Liver (tissue), 9 donors: ENCODE measurements around the gene FAM229B. TPM values are rescaled to one million over a fixed set of nuclear protein-coding genes. Genes with fewer than 3 reads are reported as not detected.

Source experiments
- DNase-seq: peaks from one replicate; pipeline ENCODE4 v3.0.0-alpha.2; 2017; ENCODE audit warnings: low spot score
- H3K27ac ChIP-seq, 2 donors: one replicate each; pipeline ENCODE4 v1.7.0; 2013; ENCODE audit warnings: inconsistent platforms in 2 of 2, low read length in 2 of 2, control low read depth in 1 of 2, low read depth in 1 of 2, mild to moderate bottlenecking in 1 of 2
- H3K27me3 ChIP-seq, 4 donors: one replicate each; pipeline versions ENCODE4 v1.6.1 to v1.7.0; 2013; ENCODE audit warnings: low read length in 3 of 4, inconsistent platforms in 1 of 4, mild to moderate bottlenecking in 1 of 4, moderate library complexity in 1 of 4; ENCODE audit not compliant: control insufficient read depth in 4 of 4, insufficient read depth in 4 of 4
- H3K36me3 ChIP-seq, 4 donors: one replicate each; pipeline versions ENCODE4 v1.6.1 to v1.7.0; 2013; ENCODE audit warnings: low read length in 3 of 4, mild to moderate bottlenecking in 3 of 4, low read depth in 1 of 4, moderate library complexity in 1 of 4; ENCODE audit not compliant: control insufficient read depth in 4 of 4, insufficient read depth in 3 of 4
- H3K4me1 ChIP-seq, 4 donors: one replicate each; pipeline versions ENCODE4 v1.6.1 to v1.7.0; 2013; ENCODE audit warnings: low read length in 3 of 4, mild to moderate bottlenecking in 3 of 4, moderate library complexity in 1 of 4; ENCODE audit not compliant: control insufficient read depth in 4 of 4, insufficient read depth in 4 of 4
- H3K4me3 ChIP-seq, 3 donors: one replicate each; pipeline versions ENCODE4 v1.6.1 to v1.7.0; 2013; ENCODE audit warnings: low read length in 3 of 3, control low read depth in 1 of 3, low read depth in 1 of 3, mild to moderate bottlenecking in 1 of 3
- H3K9ac ChIP-seq, 2 donors: one replicate each; pipeline ENCODE4 v1.7.0; 2013; ENCODE audit warnings: low read length in 2 of 2, mild to moderate bottlenecking in 2 of 2, moderate library complexity in 2 of 2, control low read depth in 1 of 2, low read depth in 1 of 2
- H3K9me3 ChIP-seq, 4 donors: one replicate each; pipeline versions ENCODE4 v1.6.1 to v1.7.0; 2013; ENCODE audit warnings: low read length in 3 of 4; ENCODE audit not compliant: control insufficient read depth in 4 of 4
- ATF3 ChIP-seq: IDR thresholded peaks from 2 replicates; pipeline ENCODE4 v1.6.1; 2016; ENCODE audit warnings: antibody characterized with exemption
- EGR1 ChIP-seq, 2 donors: IDR thresholded peaks; 2 replicates each; pipeline ENCODE4 v1.6.1; 2016 to 2018; ENCODE audit warnings: antibody characterized with exemption in 2 of 2, low read depth in 2 of 2
- FOXA1 ChIP-seq: IDR thresholded peaks from 2 replicates; pipeline ENCODE4 v1.6.1; 2016; ENCODE audit warnings: antibody characterized with exemption
- FOXA2 ChIP-seq: IDR thresholded peaks from 2 replicates; pipeline ENCODE4 v1.6.1; 2016; ENCODE audit warnings: antibody characterized with exemption
- GABPA ChIP-seq, 2 donors: IDR thresholded peaks in 1 of 2; conservative IDR thresholded peaks in 1 of 2; 2 replicates each; pipeline ENCODE4 v1.6.1; 2016; ENCODE audit warnings: antibody characterized with exemption in 2 of 2, mild to moderate bottlenecking in 1 of 2, moderate library complexity in 1 of 2
- HNF4A ChIP-seq, 2 donors: conservative IDR thresholded peaks; 2 replicates each; pipeline ENCODE4 v1.6.1; 2016; ENCODE audit warnings: antibody characterized with exemption in 2 of 2, mild to moderate bottlenecking in 2 of 2
- HNF4G ChIP-seq: IDR thresholded peaks from 2 replicates; pipeline ENCODE4 v1.6.1; 2016; ENCODE audit warnings: antibody characterized with exemption
- JUND ChIP-seq, 2 donors: IDR thresholded peaks; 2 replicates each; pipeline ENCODE4 v1.6.1; 2016; ENCODE audit warnings: antibody characterized with exemption in 2 of 2
- MAX ChIP-seq: IDR thresholded peaks from 2 replicates; pipeline ENCODE4 v1.6.1; 2016; ENCODE audit warnings: antibody characterized with exemption
- NR2F2 ChIP-seq: IDR thresholded peaks from 2 replicates; pipeline ENCODE4 v1.6.1; 2016; ENCODE audit warnings: antibody characterized with exemption
- RAD21 ChIP-seq, 2 donors: IDR thresholded peaks; 2 replicates each; pipeline ENCODE4 v1.6.1; 2016; ENCODE audit warnings: antibody characterized with exemption in 2 of 2, mild to moderate bottlenecking in 2 of 2
- REST ChIP-seq: IDR thresholded peaks from 2 replicates; pipeline ENCODE4 v1.6.1; 2016; ENCODE audit warnings: antibody characterized with exemption, mild to moderate bottlenecking
- RXRA ChIP-seq, 2 donors: IDR thresholded peaks; 2 replicates each; pipeline ENCODE4 v1.6.1; 2017 to 2018; ENCODE audit warnings: antibody characterized with exemption in 2 of 2, mild to moderate bottlenecking in 1 of 2
- SP1 ChIP-seq: IDR thresholded peaks from 2 replicates; pipeline ENCODE4 v1.6.1; 2018; ENCODE audit warnings: antibody characterized with exemption, mild to moderate bottlenecking
- TAF1 ChIP-seq: conservative IDR thresholded peaks from 2 replicates; pipeline ENCODE4 v1.6.1; 2016; ENCODE audit warnings: antibody characterized with exemption, mild to moderate bottlenecking
- YY1 ChIP-seq: IDR thresholded peaks from 2 replicates; pipeline ENCODE4 v1.6.1; 2016; ENCODE audit warnings: antibody characterized with exemption, mild to moderate bottlenecking
- WGBS: extraction: QIAGEN DNeasy Blood & Tissue Kit; methylation state at CpG from one replicate; pipeline ENCODE4 v1.1.7; 2013; 5-methylcytosine and 5-hydroxymethylcytosine counted together
- polyA plus RNA-seq, 2 donors: library from polyadenylated mRNA; stranded (reverse) in 1 of 2; unstranded in 1 of 2; fragments of 200-250 nt in 1 of 2; fragments of >200 nt in 1 of 2; fragmentation: Nextera tagmentation in 1 of 2; extraction: Ambion mirVana in 1 of 2; gene quantifications; one replicate each; pipeline versions ENCODE4 v1.2.1 to v1.2.3, GENCODE V29; 2013 to 2015
- total RNA-seq, 2 donors: library from RNA; depleted of rRNA; stranded (reverse); fragments of >200 nt; gene quantifications; one replicate each; pipeline ENCODE4 v1.2.3, GENCODE V29; 2014
- TF ChIP-seq, protein P1 (sequence below): fragments of 150-350 bp; IDR thresholded peaks from 2 replicates; pipeline ENCODE4 v1.5.1; 2017; ENCODE audit warnings: improper control_type of control experiment, low read depth, low read length; ENCODE audit not compliant: missing input control
- donor health status: healthy.
- donor health status: healthy.
- donor health status: healthy.
- donor health status: healthy.
- donor health status: healthy.

The FAM229B gene
- total and polyA plus RNA-seq, 4 donors, result 1.8 to 13.8 (median 7.1) TPM

GRCh38 chr6:112113918-112114317 is 26.5 kb downstream of the FAM229B start:
- Histone ChIP-seq H3K9me3 (no peaks in the 10 kb centered on the region), H3K36me3 (peaks cover 0 to 5% (median 0%) of the 10 kb centered on the region in 4 donors), H3K27ac (no peak overlapping the region), H3K9ac (no peak overlapping the region), H3K4me3 (no peak overlapping the region), H3K27me3 (no peaks in the 10 kb centered on the region), H3K4me1 (peaks cover 0 to 44% (median 26%) of the 10 kb centered on the region in 4 donors)
- no peak for DNase-seq
- no peak for TF ChIP-seq TAF1
- TF ChIP-seq SP1, result no peak
- TF ChIP-seq, protein P1, sequence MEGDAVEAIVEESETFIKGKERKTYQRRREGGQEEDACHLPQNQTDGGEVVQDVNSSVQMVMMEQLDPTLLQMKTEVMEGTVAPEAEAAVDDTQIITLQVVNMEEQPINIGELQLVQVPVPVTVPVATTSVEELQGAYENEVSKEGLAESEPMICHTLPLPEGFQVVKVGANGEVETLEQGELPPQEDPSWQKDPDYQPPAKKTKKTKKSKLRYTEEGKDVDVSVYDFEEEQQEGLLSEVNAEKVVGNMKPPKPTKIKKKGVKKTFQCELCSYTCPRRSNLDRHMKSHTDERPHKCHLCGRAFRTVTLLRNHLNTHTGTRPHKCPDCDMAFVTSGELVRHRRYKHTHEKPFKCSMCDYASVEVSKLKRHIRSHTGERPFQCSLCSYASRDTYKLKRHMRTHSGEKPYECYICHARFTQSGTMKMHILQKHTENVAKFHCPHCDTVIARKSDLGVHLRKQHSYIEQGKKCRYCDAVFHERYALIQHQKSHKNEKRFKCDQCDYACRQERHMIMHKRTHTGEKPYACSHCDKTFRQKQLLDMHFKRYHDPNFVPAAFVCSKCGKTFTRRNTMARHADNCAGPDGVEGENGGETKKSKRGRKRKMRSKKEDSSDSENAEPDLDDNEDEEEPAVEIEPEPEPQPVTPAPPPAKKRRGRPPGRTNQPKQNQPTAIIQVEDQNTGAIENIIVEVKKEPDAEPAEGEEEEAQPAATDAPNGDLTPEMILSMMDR, result no peak
- TF ChIP-seq HNF4A (conservative IDR thresholded peaks at IDR 0.05), result peak; percentile 52 to 57
- TF ChIP-seq FOXA1, result no peak
- TF ChIP-seq REST, result no peak
- no peak for TF ChIP-seq HNF4G

DNA sequence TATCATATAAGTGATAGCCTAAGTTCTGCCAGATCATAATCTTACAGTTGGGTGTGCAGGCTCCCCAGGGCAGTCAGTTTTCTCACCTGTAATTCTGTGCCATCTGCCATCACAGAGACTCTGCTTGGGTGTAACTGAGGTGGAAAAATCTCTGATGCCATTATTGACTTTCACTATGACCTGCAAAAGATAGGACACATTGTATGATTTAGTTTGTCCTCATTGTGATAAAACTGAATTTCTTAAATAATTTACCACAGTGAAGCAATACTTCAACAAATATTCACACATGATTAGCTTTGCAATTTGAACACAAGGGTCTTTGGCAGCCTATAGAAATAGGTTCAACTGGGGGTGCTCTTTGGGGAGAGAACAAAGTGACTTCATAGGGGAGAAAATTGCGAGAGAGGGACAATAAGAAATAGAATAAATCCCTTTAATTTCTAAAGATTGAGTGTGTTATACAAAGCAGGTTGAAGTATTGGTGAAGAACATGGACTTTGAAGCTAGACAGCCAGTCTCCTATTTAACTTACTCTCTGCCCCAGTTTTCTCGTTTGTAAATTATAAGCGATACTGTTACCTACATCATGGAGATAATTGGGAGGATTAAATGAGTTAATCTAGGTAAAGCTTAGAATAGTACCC is 27.3 kb downstream of the FAM229B start:
- no peak overlapping the region for H3K27ac ChIP-seq
- no peak overlapping the region for H3K4me3 ChIP-seq
- H3K4me1 ChIP-seq, result peaks cover 0 to 44% (median 26%) of the 10 kb centered on the region in 4 donors
- no peaks in the 10 kb centered on the region for H3K36me3 ChIP-seq
- H3K9me3 ChIP-seq, result no peaks in the 10 kb centered on the region
- WGBS, result 45% methylated on average over 3 of the region's 3 CpGs
- DNase-seq, result no peak
- no peaks in the 10 kb centered on the region for H3K27me3 ChIP-seq
- H3K9ac ChIP-seq, result no peak overlapping the region
- peak; percentile 63 to 79 for TF ChIP-seq HNF4A (conservative IDR thresholded peaks at IDR 0.05)
- no peak for TF ChIP-seq ATF3
- TF ChIP-seq YY1, result peak; percentile 76
- peak; percentile 23 for TF ChIP-seq REST
- peak; percentile 34 for TF ChIP-seq EGR1 (IDR thresholded peaks at IDR 0.05; ENCODE audit: low read depth in 2 of 2)
- no peak for TF ChIP-seq FOXA1
- TF ChIP-seq RAD21 (IDR thresholded peaks at IDR 0.05), result no peak
- TF ChIP-seq, protein P1, result no peak
- no peak for TF ChIP-seq TAF1
- TF ChIP-seq NR2F2, result no peak
- no peak for TF ChIP-seq GABPA (IDR thresholded peaks at IDR 0.05 in 1 of 2, conservative IDR thresholded peaks at IDR 0.05 in 1 of 2)
- TF ChIP-seq RXRA (IDR thresholded peaks at IDR 0.05), result peak; percentile 71 to 76
- TF ChIP-seq FOXA2, result peak; percentile 50
- TF ChIP-seq SP1, result peak; percentile 85
- peak; percentile 53 for TF ChIP-seq HNF4G
- TF ChIP-seq JUND (IDR thresholded peaks at IDR 0.05), result peak in 1 of 2 donors; percentile 36
- TF ChIP-seq MAX, result no peak
